NCI-H2081 (cell line): ENCODE results near the gene RBPJL.

ENCODE experiments used
- DNase-seq, 2 experiments: peaks; one replicate each; lab custom pipeline; 2025; lab: John Stamatoyannopoulos, UW

Gene RBPJL

GRCh38 chr20:45306431-45306982 lies at the start of gene RBPJL:
RBPJL (plus strand) TSS chr20:45306840; CDS start chr20:45306923, 83 bp downstream.
- DNase-seq: no peak

GRCh38 chr20:45257161-45257560 lies 49.5 kb upstream of the RBPJL start:
- no peak for DNase-seq

GRCh38 chr20:45257711-45258110 lies 48.9 kb upstream of the RBPJL start:
- DNase-seq: no peak

GRCh38 chr20:45258259-45258658 lies 48.4 kb upstream of the RBPJL start:
- DNase-seq: no peak

GRCh38 chr20:45258664-45259063 lies 48.0 kb upstream of the RBPJL start:
- no peak for DNase-seq

GRCh38 chr20:45263556-45264266 lies 42.9 kb upstream of the RBPJL start:
- DNase-seq: no peak

- DNase-seq: no peak
These were observed 39.7 kb upstream of the RBPJL start for GRCh38 chr20:45266977-45267376.

GRCh38 chr20:45268531-45268930 lies 38.1 kb upstream of the RBPJL start:
- no peak for DNase-seq

GRCh38 chr20:45269056-45269455 lies 37.6 kb upstream of the RBPJL start:
- DNase-seq: no peak

- no peak for DNase-seq
These were observed 36.8 kb upstream of the RBPJL start for GRCh38 chr20:45269754-45270270.

- no peak for DNase-seq
These were observed 31.3 kb upstream of the RBPJL start for GRCh38 chr20:45275338-45275737.

- no peak for DNase-seq
These were observed 26.6 kb upstream of the RBPJL start for GRCh38 chr20:45279992-45280391.

GRCh38 chr20:45282700-45283550 lies 23.7 kb upstream of the RBPJL start:
- no peak for DNase-seq

GRCh38 chr20:45283551-45284057 lies 23.0 kb upstream of the RBPJL start:
- no peak for DNase-seq

GRCh38 chr20:45288376-45288775 lies 18.3 kb upstream of the RBPJL start:
- no peak for DNase-seq

- no peak for DNase-seq
These were observed 17.8 kb upstream of the RBPJL start for GRCh38 chr20:45288860-45289259.

GRCh38 chr20:45289942-45290676 lies 16.5 kb upstream of the RBPJL start:
- no peak for DNase-seq

- DNase-seq: peak; percentile 70 to 73
These were observed 15.8 kb upstream of the RBPJL start for GRCh38 chr20:45290677-45291355.

GRCh38 chr20:45291526-45291925 lies 15.1 kb upstream of the RBPJL start:
- DNase-seq: no peak

- no peak for DNase-seq
These were observed 14.3 kb upstream of the RBPJL start for GRCh38 chr20:45292343-45292742.
